Stimulated activated CD8-positive, alpha-beta memory T cell treated with anti-CD3 and anti-CD28 coated beads, Interleukin-7, amount 100 ng/mL, for 4 hours (primary cell): ENCODE measurements around the gene TM9SF4.
A peak's percentile ranks its signal among the peaks of the same experiment; 100 is the strongest.

Experiments
- DNase-seq, 2 donors: peaks; one replicate each; pipeline ENCODE4 v3.0.0-alpha.2; 2020; ENCODE audit warnings: low read depth in 2 of 2

Gene TM9SF4

DNA sequence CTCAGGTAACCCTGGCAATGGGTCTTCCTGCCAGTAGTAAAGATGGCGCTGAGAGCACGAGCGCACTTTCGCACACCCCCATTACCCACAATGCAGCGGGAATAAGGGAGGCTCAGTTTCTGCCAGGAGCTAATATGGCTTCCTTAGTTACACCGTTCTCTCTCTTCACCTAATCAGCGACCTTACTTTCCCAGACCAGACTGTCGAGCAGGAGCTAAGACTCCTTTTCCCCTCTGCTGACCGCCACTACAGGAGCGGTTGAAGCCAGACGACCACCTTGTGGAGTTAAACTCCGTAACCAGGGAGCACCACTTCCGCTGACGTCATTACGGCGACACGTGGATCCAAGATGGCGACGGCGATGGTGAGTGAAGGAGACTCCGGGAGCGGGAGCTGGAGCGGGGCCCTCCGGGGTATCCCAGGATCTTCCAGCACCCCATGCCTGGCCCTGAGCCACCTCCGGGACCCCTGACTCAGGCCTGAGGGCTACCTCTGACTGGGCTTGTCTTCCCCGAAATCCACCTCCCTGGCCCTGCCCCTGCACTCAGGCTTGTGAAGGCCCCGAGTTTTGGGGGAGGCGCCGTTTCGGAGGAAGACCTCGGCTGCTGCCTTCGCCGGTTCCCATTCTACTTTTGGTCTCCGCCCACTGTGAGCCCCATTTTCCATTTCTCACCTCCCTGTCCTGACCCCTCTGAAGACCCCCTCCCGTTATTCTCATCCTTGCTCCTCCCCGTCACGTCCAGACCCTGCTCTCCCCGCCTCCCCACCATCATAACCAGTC, at the start of gene TM9SF4:
TM9SF4 (plus strand) TSS at position 323 of the 781 bp plus-strand sequence; CDS start at position 350, 27 bp downstream.
- DNase-seq, result peak; percentile 79 to 87

- DNase-seq, result no peak
These were observed 46.7 kb upstream of the TM9SF4 start for GRCh38 chr20:32062776-32063170.

DNA sequence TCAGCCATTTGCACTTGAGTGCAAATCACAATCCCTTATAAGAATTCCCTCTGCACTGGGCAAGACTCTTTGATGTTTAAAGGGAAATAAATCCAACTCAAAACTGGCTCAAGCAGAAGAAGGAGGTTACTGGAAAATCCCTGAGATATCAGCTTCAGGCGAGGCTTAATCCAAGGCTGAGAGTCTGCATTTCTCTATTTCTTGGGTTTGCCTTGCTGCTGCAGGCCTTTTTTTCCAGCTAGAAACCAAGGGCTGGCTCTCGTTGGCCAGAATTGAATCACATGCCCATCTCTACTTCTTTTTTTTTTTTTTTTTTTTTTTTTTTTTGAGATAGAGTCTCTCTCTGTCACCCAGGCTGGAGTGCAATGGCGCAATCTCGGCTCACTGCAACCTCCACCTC, 45.8 kb upstream of the TM9SF4 start:
- no peak for DNase-seq

GRCh38 chr20:32064667-32065066, 44.8 kb upstream of the TM9SF4 start:
- DNase-seq, result no peak

DNA sequence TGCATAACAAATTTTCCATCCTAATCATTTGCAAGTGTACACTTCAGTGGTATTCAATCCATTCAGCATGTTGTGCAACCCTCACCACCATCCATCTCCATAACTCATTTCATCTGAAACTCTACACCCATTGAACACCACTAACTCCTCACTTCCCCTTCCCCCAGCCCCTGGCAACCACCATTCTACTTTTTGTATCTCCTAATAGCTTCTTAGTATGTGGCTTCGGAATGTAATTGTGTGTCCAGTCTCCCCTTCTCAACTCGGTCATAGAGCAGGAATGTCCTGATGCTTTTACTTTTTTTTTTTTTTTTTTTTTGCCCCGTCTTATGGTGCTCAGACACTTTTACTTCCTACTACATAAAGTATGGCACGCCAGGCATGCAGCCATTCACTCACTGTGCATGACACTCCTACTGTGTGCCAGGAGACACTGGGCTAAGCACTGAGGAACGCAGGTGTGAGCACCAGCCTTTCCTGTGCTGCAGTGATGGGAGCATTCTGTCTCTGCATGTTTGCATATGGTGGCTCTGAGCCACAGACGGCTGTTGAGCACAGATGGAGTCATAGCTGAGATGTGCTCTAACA, 42.2 kb upstream of the TM9SF4 start:
- no peak for DNase-seq

- DNase-seq, result no peak
These were observed 41.3 kb upstream of the TM9SF4 start for GRCh38 chr20:32068174-32068573.

DNA sequence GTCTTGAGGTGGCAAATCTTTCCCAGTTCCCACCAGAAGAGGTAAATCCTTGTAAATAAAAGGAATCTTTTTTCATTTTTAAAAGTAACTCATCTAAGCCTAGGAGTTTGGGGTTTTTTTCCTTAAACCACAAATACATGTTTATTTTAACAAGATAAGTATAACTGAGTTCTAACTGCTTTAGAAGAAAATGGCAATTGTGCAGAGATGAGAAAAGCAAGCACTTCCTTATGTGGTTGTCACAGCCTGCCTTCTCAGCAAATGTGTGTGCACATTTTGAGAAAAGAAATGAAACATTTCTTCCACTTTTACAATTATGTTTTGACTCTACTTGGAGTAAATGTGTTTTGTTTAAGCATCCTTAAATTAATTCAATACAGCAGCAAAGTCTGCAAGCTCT, 39.8 kb upstream of the TM9SF4 start:
- DNase-seq, result no peak

DNA sequence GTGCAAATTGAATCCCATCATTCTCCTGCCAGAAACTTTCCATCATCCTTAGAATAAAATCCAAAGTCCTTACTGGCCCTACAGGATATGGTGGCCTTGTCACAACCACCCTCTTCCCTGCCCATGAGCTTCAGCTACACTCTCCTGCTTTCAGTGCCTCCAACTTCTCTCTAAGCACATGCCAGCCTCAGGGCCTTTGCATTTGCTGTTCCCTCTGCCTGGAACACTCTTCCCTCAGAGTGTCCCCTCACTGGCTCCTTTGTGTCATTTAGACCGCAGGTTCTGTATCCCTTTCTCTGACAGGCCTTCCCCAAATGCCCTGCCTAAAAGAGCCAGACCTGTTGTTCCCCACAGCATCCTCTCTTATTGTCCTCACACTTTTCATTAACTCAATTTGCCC, 39.2 kb upstream of the TM9SF4 start:
- DNase-seq, result no peak

GRCh38 chr20:32070690-32071213, 38.8 kb upstream of the TM9SF4 start:
- no peak for DNase-seq

DNA sequence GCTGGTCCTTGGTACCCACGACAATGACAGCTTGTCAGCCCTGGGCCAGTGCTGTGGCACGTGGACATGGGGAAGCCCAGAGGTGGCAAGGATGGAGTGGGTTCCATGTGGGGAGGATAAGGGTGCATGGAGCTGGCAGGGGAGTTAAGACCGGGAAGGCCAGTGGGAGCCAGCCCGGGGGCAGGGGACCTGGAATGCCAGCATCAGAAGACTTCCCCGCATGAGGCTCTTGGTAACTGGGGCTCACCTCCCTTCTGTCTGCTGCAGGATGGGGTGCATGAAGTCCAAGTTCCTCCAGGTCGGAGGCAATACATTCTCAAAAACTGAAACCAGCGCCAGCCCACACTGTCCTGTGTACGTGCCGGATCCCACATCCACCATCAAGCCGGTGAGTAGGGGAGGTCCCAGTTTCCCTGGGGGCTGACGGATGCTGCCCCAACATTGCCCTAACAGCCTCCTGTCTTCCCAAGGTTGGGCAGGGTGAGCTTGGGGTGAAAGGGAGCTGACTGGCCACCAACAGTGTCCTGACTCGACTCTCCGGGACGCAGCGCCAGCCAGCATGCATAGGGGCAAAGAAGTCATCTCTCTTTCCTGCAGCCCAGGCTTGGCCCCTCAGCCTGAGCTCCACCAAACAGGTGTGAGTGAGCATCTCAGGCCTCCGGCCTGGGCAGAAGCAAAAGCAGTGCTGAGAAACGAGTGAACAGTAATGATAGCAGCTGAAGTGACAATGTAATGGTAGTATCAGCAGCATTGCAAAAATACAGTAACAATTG, 37.9 kb upstream of the TM9SF4 start:
- no peak for DNase-seq

DNA sequence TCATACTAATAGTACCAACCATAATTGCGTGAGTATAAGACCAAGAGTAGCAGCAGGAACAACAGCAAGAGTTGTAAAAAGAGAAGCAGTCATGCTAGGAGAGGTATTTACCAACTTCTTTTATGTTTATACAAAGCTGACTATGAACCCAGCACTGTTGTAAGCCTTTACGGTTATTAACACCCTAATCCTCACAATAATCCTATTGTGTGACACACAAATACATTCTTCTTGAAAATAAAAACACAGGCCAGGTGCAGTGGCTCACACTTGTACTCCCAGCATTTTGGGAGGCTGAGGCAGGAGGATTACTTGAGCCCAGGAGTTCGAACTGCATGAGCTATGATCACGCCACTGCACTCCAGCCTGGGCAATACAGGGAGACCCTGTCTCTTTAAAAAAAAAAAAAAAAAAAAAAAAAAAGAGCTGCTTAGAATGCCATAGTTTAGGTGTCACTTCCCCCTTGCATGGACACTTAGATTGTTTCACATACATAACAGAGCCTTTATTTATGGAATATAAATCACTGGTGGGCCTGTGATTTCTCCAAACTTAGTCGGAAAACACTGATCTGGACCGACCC, 37.3 kb upstream of the TM9SF4 start:
- no peak for DNase-seq

- no peak for DNase-seq
These were observed 34.0 kb upstream of the TM9SF4 start for GRCh38 chr20:32075534-32075933.

- DNase-seq, result no peak
These were observed 32.3 kb upstream of the TM9SF4 start for GRCh38 chr20:32077190-32077589.

DNA sequence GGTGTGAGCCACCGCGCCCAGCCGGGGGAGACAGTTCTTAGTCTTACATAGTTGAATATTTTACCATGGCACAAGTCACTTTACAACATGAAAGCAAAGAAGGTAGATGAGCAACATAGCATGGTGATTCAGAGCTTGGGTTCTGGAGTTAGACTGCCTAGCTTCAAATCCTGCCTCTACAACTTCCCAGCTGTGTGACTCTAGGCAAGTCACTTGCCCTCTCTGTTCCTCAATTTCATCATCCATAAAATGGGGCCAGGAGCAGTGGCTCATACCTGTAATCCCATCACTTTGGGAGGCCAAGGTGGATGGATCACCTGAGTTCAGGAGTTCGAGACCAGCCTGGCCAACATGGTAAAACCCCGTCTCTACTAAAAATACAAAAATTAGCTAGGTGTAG, 31.2 kb upstream of the TM9SF4 start:
- DNase-seq, result no peak

DNA sequence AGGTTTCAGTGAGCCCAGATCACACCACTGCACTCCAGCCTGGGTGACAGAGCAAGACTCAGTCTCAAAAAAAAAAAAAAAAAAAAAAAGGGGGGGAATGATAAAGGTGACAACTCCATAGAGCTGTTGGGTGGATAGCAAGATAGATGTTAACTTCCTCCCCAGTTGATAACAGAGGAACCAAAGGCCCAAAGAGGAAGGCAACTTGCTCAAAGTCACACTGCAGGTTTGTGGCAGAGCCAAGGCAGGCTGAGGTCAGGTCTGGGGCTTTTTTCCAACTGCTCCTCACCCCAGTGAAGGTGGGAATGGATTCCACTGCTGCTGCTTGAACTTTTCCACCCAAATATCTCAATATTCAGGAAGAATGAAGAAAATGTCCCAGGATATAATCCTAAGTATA, 30.7 kb upstream of the TM9SF4 start:
- no peak for DNase-seq

GRCh38 chr20:32079655-32080109, 29.8 kb upstream of the TM9SF4 start:
- DNase-seq, result no peak

- DNase-seq, result no peak
These were observed 28.7 kb upstream of the TM9SF4 start for GRCh38 chr20:32080783-32081182.

- no peak for DNase-seq
These were observed 26.0 kb upstream of the TM9SF4 start for GRCh38 chr20:32083469-32083868.

DNA sequence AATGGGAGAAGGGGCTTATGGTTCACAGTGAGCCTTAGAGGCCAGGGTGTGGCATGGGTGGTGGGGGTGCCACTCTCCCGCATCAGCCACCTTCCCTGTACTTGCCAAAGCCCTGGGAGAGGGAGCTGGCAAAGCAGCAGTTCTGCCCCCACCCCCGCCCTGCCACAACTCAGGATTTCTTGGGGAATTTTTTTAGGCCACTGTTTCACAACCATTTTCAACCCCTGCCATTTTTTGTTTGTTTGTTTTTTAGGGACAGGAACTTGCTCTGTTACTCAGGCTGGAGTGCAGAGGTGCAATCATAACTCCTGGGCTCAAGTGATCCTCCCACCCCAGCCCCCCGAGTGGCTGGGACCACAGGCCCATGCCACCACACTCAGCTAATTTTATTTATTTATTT, 22.4 kb upstream of the TM9SF4 start:
- DNase-seq, result no peak

DNA sequence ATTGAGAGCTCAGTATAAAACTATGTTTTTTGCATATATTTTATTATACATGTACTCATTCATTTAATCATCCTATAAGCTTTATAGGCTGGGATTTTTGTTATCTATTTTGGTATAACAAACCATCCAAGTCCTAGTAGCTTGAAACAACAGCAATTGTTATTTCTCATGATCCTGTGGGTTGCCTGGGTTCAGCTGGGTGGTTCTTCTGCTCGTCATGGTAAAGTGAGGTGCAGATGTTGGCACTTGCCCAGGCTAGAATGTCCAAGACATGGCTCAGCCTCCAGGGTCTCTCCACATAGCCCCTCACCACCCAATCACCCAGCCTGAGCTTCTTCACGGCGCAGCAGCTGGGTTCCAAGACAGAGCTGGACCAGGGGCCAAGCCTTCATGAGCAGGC, 20.8 kb upstream of the TM9SF4 start:
- DNase-seq, result no peak

DNA sequence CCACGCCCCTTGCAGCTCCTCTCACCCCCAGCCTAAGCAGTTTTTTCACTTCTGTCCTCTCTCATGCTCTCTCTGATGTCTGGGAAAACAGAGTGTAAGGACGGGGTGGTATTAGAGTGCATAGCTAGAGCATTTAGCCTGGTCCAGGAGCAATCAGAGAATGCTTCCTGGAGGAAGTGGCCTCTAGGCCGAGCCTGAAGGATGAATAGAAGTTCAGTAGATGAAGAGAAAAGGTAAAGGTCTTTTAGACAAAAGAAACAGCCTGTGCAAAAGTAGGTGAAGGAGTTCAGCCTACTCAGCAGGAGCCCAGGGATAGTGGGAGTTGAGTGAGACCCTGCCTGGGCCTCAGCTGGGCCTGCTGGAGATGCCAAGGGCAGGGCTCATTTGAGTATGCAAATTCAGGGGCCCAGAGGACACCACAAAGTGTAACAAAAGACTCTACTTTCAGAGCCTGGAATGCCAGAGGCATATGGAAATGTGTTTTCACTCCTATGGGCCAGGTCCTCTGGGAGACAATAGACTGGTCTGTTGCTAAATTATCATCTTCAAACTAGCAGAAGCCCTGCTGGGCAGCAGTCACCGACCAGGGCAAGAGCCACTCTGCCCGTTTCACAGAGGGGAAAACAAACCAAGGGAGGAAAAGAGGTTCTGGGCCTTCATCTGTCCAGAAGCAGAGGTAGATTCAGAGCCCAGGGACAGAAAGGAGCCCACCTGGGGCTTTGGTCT, 19.7 kb upstream of the TM9SF4 start:
- DNase-seq, result no peak
